HEK293 (cell line): Measurements from ENCODE around the gene C9orf72.

Experiments used
- SETDB1 ChIP-seq: IDR thresholded peaks from one replicate; pipeline ENCODE4 v1.6.1; 2017; ENCODE audit warnings: mild to moderate bottlenecking, low read length, moderate library complexity, mixed read lengths; ENCODE audit not compliant: insufficient read length
- ZNF23 ChIP-seq: fragments of 450-650 bp; formaldehyde crosslinking; IDR thresholded peaks from 2 replicates; pipeline ENCODE4 v1.5.1; 2016; ENCODE audit warnings: missing biosample characterization, missing genetic modification characterization, borderline replicate concordance
- ZNF704 ChIP-seq: fragments of 450-650 bp; formaldehyde crosslinking; IDR thresholded peaks from 2 replicates; pipeline ENCODE4 v1.5.1; 2016; ENCODE audit warnings: missing biosample characterization, missing genetic modification characterization

- TF ChIP-seq SETDB1: no peak
- TF ChIP-seq ZNF23 (tag by site-specific recombination): no peak
- no peak for TF ChIP-seq ZNF704 (tag by site-specific recombination)
Observed at GRCh38 chr9:27591093-27591492, 17.8 kb upstream of the C9orf72 start.
